Measurements from ENCODE around the gene IMP3. TPM values are rescaled to one million over a fixed set of nuclear protein-coding genes. Genes with fewer than 3 reads are reported as not detected.
"Not testable (repeated sequence)": the region's sequence is repeated elsewhere in the genome, so short reads cannot be mapped to it uniquely, and the experiment has no call there.

Gene IMP3
- total and polyA plus RNA-seq, 2 donors from 2014 or later = 52.0 to 95.0 TPM

GRCh38 chr15:75684648-75685047 is 44.6 kb upstream of the IMP3 start:
- H3K9ac ChIP-seq (ENCODE audit: low read length in 3 of 3) = no peak overlapping the region
- H3K27me3 ChIP-seq (ENCODE audit: control insufficient read depth, insufficient read depth, low read length) = no peaks in the 10 kb centered on the region
- TF ChIP-seq CTCF (IDR thresholded peaks at IDR 0.05; ENCODE audit: borderline replicate concordance, extremely low read depth, insufficient read depth) = no peak
- FAIRE-seq (no peak), DNase-seq (no peak)
- H3K9me3 ChIP-seq (ENCODE audit: control insufficient read depth in 2 of 3, insufficient read depth in 1 of 3, low read length in 3 of 3) = no peaks in the 10 kb centered on the region
- H3K4me1 ChIP-seq (ENCODE audit: control insufficient read depth in 2 of 3, insufficient read depth in 2 of 3, low read depth in 1 of 3, low read length in 3 of 3) = no peaks in the 10 kb centered on the region
- H3K36me3 ChIP-seq (ENCODE audit: control insufficient read depth in 2 of 3, insufficient read depth in 3 of 3, low read length in 3 of 3) = no peaks in the 10 kb centered on the region
- no peak overlapping the region for H3K27ac ChIP-seq (ENCODE audit: low read depth in 2 of 2, low read length in 2 of 2)
- intact Hi-C loops (cut with DNase I) = no loop called here
- no peak overlapping the region for H3K4me3 ChIP-seq (ENCODE audit: low read length in 3 of 3)

GRCh38 chr15:75683646-75684312 is 43.8 kb upstream of the IMP3 start:
- H3K36me3 ChIP-seq (ENCODE audit: control insufficient read depth in 2 of 3, insufficient read depth in 3 of 3, low read length in 3 of 3); H3K9ac ChIP-seq (ENCODE audit: low read length in 3 of 3); intact Hi-C loops (cut with DNase I); H3K4me1 ChIP-seq (ENCODE audit: control insufficient read depth in 2 of 3, insufficient read depth in 2 of 3, low read depth in 1 of 3, low read length in 3 of 3); FAIRE-seq; H3K9me3 ChIP-seq (ENCODE audit: control insufficient read depth in 2 of 3, insufficient read depth in 1 of 3, low read length in 3 of 3); H3K4me3 ChIP-seq (ENCODE audit: low read length in 3 of 3); H3K27me3 ChIP-seq (ENCODE audit: control insufficient read depth, insufficient read depth, low read length); H3K27ac ChIP-seq (ENCODE audit: low read depth in 2 of 2, low read length in 2 of 2): not testable (repeated sequence)
- peak; percentile 81 to 88 (median 84) for DNase-seq
- TF ChIP-seq CTCF (IDR thresholded peaks at IDR 0.05; ENCODE audit: borderline replicate concordance, extremely low read depth, insufficient read depth) = peak; percentile 77

GRCh38 chr15:75682181-75683135 is 42.4 kb upstream of the IMP3 start:
- no peaks in the 10 kb centered on the region for H3K9me3 ChIP-seq (ENCODE audit: control insufficient read depth in 2 of 3, insufficient read depth in 1 of 3, low read length in 3 of 3)
- H3K36me3 ChIP-seq (ENCODE audit: control insufficient read depth in 2 of 3, insufficient read depth in 3 of 3, low read length in 3 of 3) = no peaks in the 10 kb centered on the region
- no peak for TF ChIP-seq CTCF (IDR thresholded peaks at IDR 0.05; ENCODE audit: borderline replicate concordance, extremely low read depth, insufficient read depth)
- intact Hi-C loops (cut with DNase I) = no loop called here
- H3K4me1 ChIP-seq (ENCODE audit: control insufficient read depth in 2 of 3, insufficient read depth in 2 of 3, low read depth in 1 of 3, low read length in 3 of 3) = no peaks in the 10 kb centered on the region
- H3K4me3 ChIP-seq (ENCODE audit: low read length in 3 of 3) = no peak overlapping the region
- DNase-seq = no peak
- FAIRE-seq = no peak
- no peak overlapping the region for H3K27ac ChIP-seq (ENCODE audit: low read depth in 2 of 2, low read length in 2 of 2)
- H3K9ac ChIP-seq (ENCODE audit: low read length in 3 of 3) = no peak overlapping the region
- no peaks in the 10 kb centered on the region for H3K27me3 ChIP-seq (ENCODE audit: control insufficient read depth, insufficient read depth, low read length)
